HepG2 (cell line): Measurements from ENCODE around the gene TNNI3. TPM values are rescaled to one million over a fixed set of nuclear protein-coding genes. Genes with fewer than 3 reads are reported as not detected.
A peak's percentile ranks its signal among the peaks of the same experiment; 100 is the strongest.

Experiments used
- ATAC-seq: fragments of 200-7000 bp; cut with Tn5 transposase; 3 replicates; pipeline ENCODE4 v1.9.1; 2020; ENCODE audit warnings: mild to moderate bottlenecking, moderate library complexity
- BruUV-seq: library from RNA; stranded (reverse); fragments of 400-500 nt; replicated peaks from 2 replicates; lab custom pipeline; 2021; lab: Mats Ljungman, UMichigan
- CTCF ChIA-PET: fragments of 300-600 bp; formaldehyde crosslinking; extraction: SDS; loops from one replicate; lab custom pipeline; 2021; ENCODE audit warnings: low total read pairs, inconsistent platforms, low intra/inter-chr PET ratio; lab: Yijun Ruan, JAX
- POLR2A ChIA-PET: fragments of 350-600 bp; sonication (Branson Sonifier 250); formaldehyde crosslinking; loops from one replicate; lab custom pipeline; 2020; ENCODE audit warnings: antibody characterized with exemption, inconsistent platforms; lab: Yijun Ruan, JAX
- DNase-seq: peaks from one replicate; pipeline ENCODE4 v3.0.0-alpha.2; 2015; ENCODE audit warnings: low spot score
- FAIRE-seq: peaks from 3 replicates; lab custom pipeline; 2011; peaks lifted over from hg19 to GRCh38; lab: Jason Lieb, UNC
- H2AFZ ChIP-seq: one replicate; pipeline ENCODE4 v1.6.1; 2011; ENCODE audit warnings: low read length, inconsistent platforms
- H3K27ac ChIP-seq: fragments of 300-600 bp; 3 replicates; pipeline ENCODE4 v1.8.0; 2011; ENCODE audit warnings: mixed run types, mild to moderate bottlenecking, mixed read lengths, low read length, inconsistent platforms; ENCODE audit not compliant: insufficient read depth; ENCODE audit errors: extremely low read length
- H3K27me3 ChIP-seq, 2 experiments: fragments of 200-600 bp in 1 of 2; 2 replicates in 1 of 2; 3 replicates in 1 of 2; pipeline versions ENCODE4 v1.6.0 to v1.8.0; 2011; ENCODE audit warnings: low read length in 2 of 2, mild to moderate bottlenecking in 2 of 2, moderate library complexity in 2 of 2, inconsistent platforms in 1 of 2; ENCODE audit not compliant: insufficient read depth in 2 of 2, control insufficient read depth in 1 of 2
- H3K36me3 ChIP-seq, 2 experiments: fragments of 200-600 bp in 1 of 2; replicated peaks in 1 of 2; 2 replicates in 1 of 2; 3 replicates in 1 of 2; pipeline versions ENCODE4 v1.5.1 to v1.8.0; 2011; ENCODE audit warnings: low read length in 2 of 2, inconsistent platforms in 1 of 2; ENCODE audit not compliant: insufficient read depth in 2 of 2, control insufficient read depth in 1 of 2
- H3K4me1 ChIP-seq: 2 replicates; pipeline ENCODE4 v1.5.1; 2012; ENCODE audit warnings: low read length, inconsistent platforms; ENCODE audit not compliant: insufficient read depth
- H3K4me2 ChIP-seq: 2 replicates; pipeline ENCODE4 v1.6.0; 2011; ENCODE audit warnings: low read depth, low read length, inconsistent platforms
- H3K4me3 ChIP-seq, 3 experiments: fragments of 200-600 bp in 1 of 3; sonication (generic), shearing (Covaris generic) in 1 of 3; replicated peaks in 1 of 3; 2 replicates each; pipeline ENCODE4 v1.5.1; 2011 to 2016; ENCODE audit warnings: low read length in 3 of 3, inconsistent platforms in 2 of 3, low read depth in 2 of 3, mild to moderate bottlenecking in 2 of 3, control low read depth in 1 of 3, mixed read lengths in 1 of 3; ENCODE audit not compliant: insufficient read depth in 1 of 3
- H3K79me2 ChIP-seq: one replicate; pipeline ENCODE4 v1.6.1; 2011; ENCODE audit warnings: low read length, inconsistent platforms; ENCODE audit not compliant: insufficient read depth
- H3K9ac ChIP-seq: 2 replicates; pipeline ENCODE4 v1.6.0; 2011; ENCODE audit warnings: mild to moderate bottlenecking, low read depth, low read length, inconsistent platforms; ENCODE audit not compliant: insufficient read depth
- H3K9me3 ChIP-seq: 2 replicates; pipeline ENCODE4 v1.5.1; 2012; ENCODE audit warnings: mild to moderate bottlenecking, low read length
- H4K20me1 ChIP-seq: 2 replicates; pipeline ENCODE4 v1.6.0; 2011; ENCODE audit warnings: inconsistent platforms, mild to moderate bottlenecking, low read length, moderate library complexity; ENCODE audit not compliant: insufficient read depth
- AHR ChIP-seq: IDR thresholded peaks from 2 replicates; pipeline ENCODE4 v1.6.1; 2018; ENCODE audit warnings: missing genetic modification reagents, missing compliant biosample characterization
- CBX2 ChIP-seq, 2 experiments: fragments of 200-600 bp in 1 of 2; sonication (generic); formaldehyde crosslinking in 1 of 2; IDR thresholded peaks; 2 replicates each; pipeline versions ENCODE4 v1.7.0 to v1.8.1; 2018 to 2022; ENCODE audit warnings: low read depth in 2 of 2, low read length in 1 of 2, mild to moderate bottlenecking in 1 of 2, missing genetic modification reagents in 1 of 2
- FOXA1 ChIP-seq, 2 experiments: fragments of 450-650 bp in 1 of 2; sonication (generic) in 1 of 2; formaldehyde crosslinking in 1 of 2; IDR thresholded peaks; 2 replicates each; pipeline versions ENCODE4 v1.4.0 to v1.6.1; 2016 to 2020; ENCODE audit warnings: missing genetic modification reagents in 1 of 2
- HES4 ChIP-seq: sonication (generic); formaldehyde crosslinking; IDR thresholded peaks from 2 replicates; pipeline ENCODE4 v1.9.0; 2021; ENCODE audit warnings: mild to moderate bottlenecking, missing genetic modification reagents, borderline replicate concordance
- MED13 ChIP-seq: sonication (generic); formaldehyde crosslinking; IDR thresholded peaks from 2 replicates; pipeline ENCODE4 v1.5.0; 2020; ENCODE audit warnings: missing genetic modification reagents
- NKX3-1 ChIP-seq: sonication (generic); formaldehyde crosslinking; IDR thresholded peaks from 2 replicates; pipeline ENCODE4 v1.5.0; 2020; ENCODE audit warnings: missing genetic modification reagents
- TRIM24 ChIP-seq: sonication (generic); formaldehyde crosslinking; IDR thresholded peaks from 2 replicates; pipeline ENCODE4 v1.8.0; 2022; ENCODE audit warnings: mild to moderate bottlenecking, missing genetic modification reagents
- ZNF24 ChIP-seq: fragments of 450-650 bp; IDR thresholded peaks from 2 replicates; pipeline ENCODE4 v1.6.1; 2017; ENCODE audit warnings: antibody characterized with exemption, mild to moderate bottlenecking
- ZNF614 ChIP-seq: IDR thresholded peaks from 2 replicates; pipeline ENCODE4 v1.6.1; 2018; ENCODE audit warnings: missing biosample characterization, missing genetic modification reagents, inconsistent platforms, borderline replicate concordance
- ZNF768 ChIP-seq: sonication (generic); formaldehyde crosslinking; IDR thresholded peaks from 2 replicates; pipeline ENCODE4 v1.4.0; 2020; ENCODE audit warnings: missing genetic modification reagents
- ZNF792 ChIP-seq: IDR thresholded peaks from 2 replicates; pipeline ENCODE4 v1.6.1; 2016
- ZSCAN22 ChIP-seq: sonication (generic); formaldehyde crosslinking; IDR thresholded peaks from 2 replicates; pipeline ENCODE4 v1.4.0; 2020; ENCODE audit warnings: mild to moderate bottlenecking, missing genetic modification reagents
- WGBS: methylation state at CpG from one replicate; pipeline ENCODE4 v1.1.6; 2017; ENCODE audit warnings: low lambda C conversion rate; 5-methylcytosine and 5-hydroxymethylcytosine counted together
- in situ Hi-C: cut with HindIII; loops from 2 replicates; pipeline ENCODE4 v1.10.0; 2017; ENCODE audit warnings: low pct_unique_long_range_greater_than_20kb; ENCODE audit not compliant: extremely low pct_ligation_motif_present
- intact Hi-C: fragments of 100-400 bp; cut with micrococcal nuclease; formaldehyde crosslinking; loops from one replicate; pipeline ENCODE4 v1.10.0; 2022; ENCODE audit not compliant: unreplicated experiment
- polyA plus RNA-seq, 8 experiments: library from polyadenylated mRNA; depleted of rRNA in 3 of 8; stranded (reverse) in 7 of 8; unstranded in 1 of 8; fragments of >200 nt; fragmentation: Illumina TruSeq in 4 of 8; extraction: Trizol in 4 of 8; gene quantifications; 2 replicates each; pipeline versions ENCODE4 v1.2.1 to v1.2.3, GENCODE V29; 2011 to 2016; ENCODE audit warnings: low read depth in 4 of 8, missing spikeins in 1 of 8, mixed read lengths in 1 of 8; ENCODE audit not compliant: insufficient read depth in 1 of 8
- total RNA-seq, 5 experiments: library from RNA; depleted of rRNA; stranded (reverse); fragments of >200 nt; fragmentation: Illumina TruSeq; extraction: Trizol; gene quantifications; 2 replicates each; pipeline ENCODE4 v1.2.3, GENCODE V29; 2016; ENCODE audit warnings: low read depth in 1 of 5
- TF ChIP-seq, protein P1 (sequence below): sonication (generic); formaldehyde crosslinking; IDR thresholded peaks from 2 replicates; pipeline ENCODE4 v1.5.0; 2020; ENCODE audit warnings: missing genetic modification reagents
- TF ChIP-seq, protein P2 (sequence below): sonication (generic); formaldehyde crosslinking; IDR thresholded peaks from 2 replicates; pipeline ENCODE4 v1.5.0; 2020; ENCODE audit warnings: mild to moderate bottlenecking, missing genetic modification reagents
- TF ChIP-seq, protein P3 (sequence below): sonication (generic); formaldehyde crosslinking; IDR thresholded peaks from 2 replicates; pipeline ENCODE4 v1.4.0; 2020; ENCODE audit warnings: mild to moderate bottlenecking, missing genetic modification reagents
- TF ChIP-seq, protein P4 (sequence below): sonication (generic); formaldehyde crosslinking; IDR thresholded peaks from 2 replicates; pipeline ENCODE4 v1.4.0; 2020; ENCODE audit warnings: missing genetic modification reagents

Gene TNNI3
- total and polyA plus RNA-seq, 2 of the 13 experiments (the other 11 are each of a cell fraction or from before 2014, with no cell fraction given), result 3.5 to 3.7 TPM

DNA sequence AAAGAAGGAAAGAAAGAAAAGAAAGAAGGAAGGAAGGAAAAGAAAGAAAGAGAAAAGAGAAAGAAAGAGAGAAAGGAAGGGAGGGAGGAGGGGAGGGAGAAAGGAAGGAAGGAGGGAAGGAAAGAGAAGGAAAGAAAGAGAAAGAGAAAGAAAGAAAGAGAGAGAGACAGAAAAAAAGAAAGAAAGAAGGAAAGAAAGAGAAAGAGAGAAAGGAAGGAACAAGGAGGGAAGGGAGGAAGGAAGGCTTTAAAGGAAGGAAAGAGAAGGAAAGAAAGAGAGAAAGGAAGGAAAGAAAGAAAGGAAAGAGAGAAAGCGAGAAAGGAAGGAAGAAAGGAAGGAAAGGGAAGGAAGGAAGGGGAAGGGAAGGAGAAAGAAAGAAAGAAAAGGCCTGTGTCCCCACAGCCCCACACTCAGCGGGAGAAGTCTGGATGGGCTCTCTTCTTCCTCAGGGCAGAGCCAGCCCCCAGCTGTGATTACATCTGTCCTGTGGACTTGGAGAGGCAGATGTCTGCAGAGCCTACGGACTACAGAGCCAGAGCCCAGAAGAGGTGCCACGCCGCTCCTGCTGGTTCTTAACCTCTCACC, 42.2 kb upstream of the TNNI3 start:
- Histone ChIP-seq H3K9ac (no peak overlapping the region), H3K79me2 (peaks cover 2% of the 10 kb centered on the region), H3K9me3 (no peaks in the 10 kb centered on the region), H3K36me3 (peaks cover 28 to 79% of the 10 kb centered on the region in 2 experiments), H2AFZ (no peak overlapping the region), H3K27me3 (no peaks in the 10 kb centered on the region), H3K4me1 (peaks cover 17% of the 10 kb centered on the region), H3K4me3 (no peak overlapping the region), H3K4me2 (no peak overlapping the region), H4K20me1 (peaks cover 8% of the 10 kb centered on the region; the same call in 1 of the 2 replicates), H3K27ac (no peak overlapping the region)
- intact Hi-C loops (no loop called here), in situ Hi-C loops (no loop called here)
- BruUV-seq, result no TSS peak
- FAIRE-seq (no peak), DNase-seq (no peak), ATAC-seq (no peak)
- POLR2A ChIA-PET, result interaction anchor here (1.8 kb wide), 1 partner anchor 10 kb away, joined by 8 read pairs; the partner anchor contains the start of gene PTPRH
- TF ChIP-seq AHR (CRISPR knock-in tag), result no peak
- TF ChIP-seq ZNF614 (CRISPR knock-in tag), result no peak
- TF ChIP-seq, protein P1, sequence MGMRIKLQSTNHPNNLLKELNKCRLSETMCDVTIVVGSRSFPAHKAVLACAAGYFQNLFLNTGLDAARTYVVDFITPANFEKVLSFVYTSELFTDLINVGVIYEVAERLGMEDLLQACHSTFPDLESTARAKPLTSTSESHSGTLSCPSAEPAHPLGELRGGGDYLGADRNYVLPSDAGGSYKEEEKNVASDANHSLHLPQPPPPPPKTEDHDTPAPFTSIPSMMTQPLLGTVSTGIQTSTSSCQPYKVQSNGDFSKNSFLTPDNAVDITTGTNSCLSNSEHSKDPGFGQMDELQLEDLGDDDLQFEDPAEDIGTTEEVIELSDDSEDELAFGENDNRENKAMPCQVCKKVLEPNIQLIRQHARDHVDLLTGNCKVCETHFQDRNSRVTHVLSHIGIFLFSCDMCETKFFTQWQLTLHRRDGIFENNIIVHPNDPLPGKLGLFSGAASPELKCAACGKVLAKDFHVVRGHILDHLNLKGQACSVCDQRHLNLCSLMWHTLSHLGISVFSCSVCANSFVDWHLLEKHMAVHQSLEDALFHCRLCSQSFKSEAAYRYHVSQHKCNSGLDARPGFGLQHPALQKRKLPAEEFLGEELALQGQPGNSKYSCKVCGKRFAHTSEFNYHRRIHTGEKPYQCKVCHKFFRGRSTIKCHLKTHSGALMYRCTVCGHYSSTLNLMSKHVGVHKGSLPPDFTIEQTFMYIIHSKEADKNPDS (CRISPR knock-in tag), result no peak
- no peak for TF ChIP-seq MED13 (CRISPR knock-in tag)
- no peak for TF ChIP-seq ZNF792
- no peak for TF ChIP-seq NKX3-1
- TF ChIP-seq ZSCAN22 (CRISPR knock-in tag), result no peak
- TF ChIP-seq CBX2 (IDR thresholded peaks at IDR 0.05; ENCODE audit: low read depth, low read length), result no peak
- no peak for TF ChIP-seq CBX2 (CRISPR knock-in tag; IDR thresholded peaks at IDR 0.05; ENCODE audit: low read depth)
- no peak for TF ChIP-seq ZNF24
- no peak for TF ChIP-seq HES4
- TF ChIP-seq, protein P2, sequence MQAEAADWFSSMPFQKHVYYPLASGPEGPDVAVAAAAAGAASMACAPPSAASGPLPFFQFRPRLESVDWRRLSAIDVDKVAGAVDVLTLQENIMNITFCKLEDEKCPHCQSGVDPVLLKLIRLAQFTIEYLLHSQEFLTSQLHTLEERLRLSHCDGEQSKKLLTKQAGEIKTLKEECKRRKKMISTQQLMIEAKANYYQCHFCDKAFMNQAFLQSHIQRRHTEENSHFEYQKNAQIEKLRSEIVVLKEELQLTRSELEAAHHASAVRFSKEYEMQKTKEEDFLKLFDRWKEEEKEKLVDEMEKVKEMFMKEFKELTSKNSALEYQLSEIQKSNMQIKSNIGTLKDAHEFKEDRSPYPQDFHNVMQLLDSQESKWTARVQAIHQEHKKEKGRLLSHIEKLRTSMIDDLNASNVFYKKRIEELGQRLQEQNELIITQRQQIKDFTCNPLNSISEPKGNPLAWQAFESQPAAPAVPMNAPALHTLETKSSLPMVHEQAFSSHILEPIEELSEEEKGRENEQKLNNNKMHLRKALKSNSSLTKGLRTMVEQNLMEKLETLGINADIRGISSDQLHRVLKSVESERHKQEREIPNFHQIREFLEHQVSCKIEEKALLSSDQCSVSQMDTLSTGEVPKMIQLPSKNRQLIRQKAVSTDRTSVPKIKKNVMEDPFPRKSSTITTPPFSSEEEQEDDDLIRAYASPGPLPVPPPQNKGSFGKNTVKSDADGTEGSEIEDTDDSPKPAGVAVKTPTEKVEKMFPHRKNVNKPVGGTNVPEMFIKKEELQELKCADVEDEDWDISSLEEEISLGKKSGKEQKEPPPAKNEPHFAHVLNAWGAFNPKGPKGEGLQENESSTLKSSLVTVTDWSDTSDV (CRISPR knock-in tag), result no peak
- 0 out of 2 replicates have a peak, but pooled peaks have one; percentile 26 for TF ChIP-seq FOXA1 (IDR thresholded peaks at IDR 0.05)
- no peak for TF ChIP-seq FOXA1 (CRISPR knock-in tag; IDR thresholded peaks at IDR 0.05)
- no peak for TF ChIP-seq ZNF768 (CRISPR knock-in tag)
- TF ChIP-seq TRIM24 (CRISPR knock-in tag), result no peak
- TF ChIP-seq, protein P3, sequence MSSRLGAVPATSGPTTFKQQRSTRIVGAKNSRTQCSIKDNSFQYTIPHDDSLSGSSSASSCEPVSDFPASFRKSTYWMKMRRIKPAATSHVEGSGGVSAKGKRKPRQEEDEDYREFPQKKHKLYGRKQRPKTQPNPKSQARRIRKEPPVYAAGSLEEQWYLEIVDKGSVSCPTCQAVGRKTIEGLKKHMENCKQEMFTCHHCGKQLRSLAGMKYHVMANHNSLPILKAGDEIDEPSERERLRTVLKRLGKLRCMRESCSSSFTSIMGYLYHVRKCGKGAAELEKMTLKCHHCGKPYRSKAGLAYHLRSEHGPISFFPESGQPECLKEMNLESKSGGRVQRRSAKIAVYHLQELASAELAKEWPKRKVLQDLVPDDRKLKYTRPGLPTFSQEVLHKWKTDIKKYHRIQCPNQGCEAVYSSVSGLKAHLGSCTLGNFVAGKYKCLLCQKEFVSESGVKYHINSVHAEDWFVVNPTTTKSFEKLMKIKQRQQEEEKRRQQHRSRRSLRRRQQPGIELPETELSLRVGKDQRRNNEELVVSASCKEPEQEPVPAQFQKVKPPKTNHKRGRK (CRISPR knock-in tag), result 0 out of 2 replicates have a peak, but pooled peaks have one; percentile 54
- TF ChIP-seq, protein P4, sequence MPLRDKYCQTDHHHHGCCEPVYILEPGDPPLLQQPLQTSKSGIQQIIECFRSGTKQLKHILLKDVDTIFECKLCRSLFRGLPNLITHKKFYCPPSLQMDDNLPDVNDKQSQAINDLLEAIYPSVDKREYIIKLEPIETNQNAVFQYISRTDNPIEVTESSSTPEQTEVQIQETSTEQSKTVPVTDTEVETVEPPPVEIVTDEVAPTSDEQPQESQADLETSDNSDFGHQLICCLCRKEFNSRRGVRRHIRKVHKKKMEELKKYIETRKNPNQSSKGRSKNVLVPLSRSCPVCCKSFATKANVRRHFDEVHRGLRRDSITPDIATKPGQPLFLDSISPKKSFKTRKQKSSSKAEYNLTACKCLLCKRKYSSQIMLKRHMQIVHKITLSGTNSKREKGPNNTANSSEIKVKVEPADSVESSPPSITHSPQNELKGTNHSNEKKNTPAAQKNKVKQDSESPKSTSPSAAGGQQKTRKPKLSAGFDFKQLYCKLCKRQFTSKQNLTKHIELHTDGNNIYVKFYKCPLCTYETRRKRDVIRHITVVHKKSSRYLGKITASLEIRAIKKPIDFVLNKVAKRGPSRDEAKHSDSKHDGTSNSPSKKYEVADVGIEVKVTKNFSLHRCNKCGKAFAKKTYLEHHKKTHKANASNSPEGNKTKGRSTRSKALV, result no peak
- CTCF ChIA-PET, result no interaction called here
- WGBS, result 94% methylated on average over 2 of the region's 5 CpGs
